ENCODE measurements around the gene FCN1. TPM values are rescaled to one million over a fixed set of nuclear protein-coding genes. Genes with fewer than 3 reads are reported as not detected.

The FCN1 gene
- total RNA-seq, 4 donors from 2014 or later = 0.46 to 3.4 (median 1.6) TPM

DNA sequence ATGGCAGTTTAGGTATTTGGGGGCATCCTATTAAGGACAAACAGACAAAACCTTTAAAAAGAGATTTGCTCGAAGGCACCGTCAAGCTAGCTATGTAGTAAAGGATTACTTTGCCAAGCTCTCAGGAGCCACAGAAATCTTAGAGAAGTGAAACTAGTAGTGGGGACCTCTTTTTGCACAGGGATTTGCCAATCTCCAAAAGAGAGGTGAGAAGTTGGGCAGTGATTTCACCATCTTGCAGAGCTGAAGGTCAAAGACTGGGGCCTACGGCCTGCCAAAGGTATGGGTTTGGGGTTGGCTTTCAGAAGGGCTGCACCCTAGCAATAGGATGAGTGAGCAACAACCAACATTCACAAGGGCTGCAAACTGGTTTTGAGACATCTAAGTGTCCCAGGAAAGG, 1.6 kb upstream of the FCN1 start:
- no peaks in the 10 kb centered on the region for H3K9me3 ChIP-seq

DNA sequence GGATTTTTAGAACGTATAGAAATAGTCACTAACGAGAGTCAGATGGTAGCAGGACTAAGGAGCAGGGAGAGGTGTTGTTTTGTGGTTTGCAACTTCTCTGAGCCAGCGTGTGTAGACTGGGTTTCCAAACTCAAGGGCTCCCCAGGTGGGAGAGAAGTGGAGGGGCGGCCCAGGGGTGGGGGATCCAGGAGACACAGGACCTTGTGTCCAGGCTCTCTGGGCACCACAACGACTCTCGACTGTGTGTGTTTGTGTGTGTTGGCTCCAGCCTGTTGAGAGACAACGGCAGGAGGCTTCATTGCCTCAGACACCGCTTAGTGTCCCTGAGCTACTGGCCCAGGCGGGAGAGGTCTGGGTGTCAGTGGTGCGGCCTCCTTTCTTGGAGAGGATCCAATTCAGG, 934 bp upstream of the FCN1 start:
- no peak for ATAC-seq
- no peak for TF ChIP-seq POLR2A (IDR thresholded peaks at IDR 0.05)
- TF ChIP-seq, protein P1, sequence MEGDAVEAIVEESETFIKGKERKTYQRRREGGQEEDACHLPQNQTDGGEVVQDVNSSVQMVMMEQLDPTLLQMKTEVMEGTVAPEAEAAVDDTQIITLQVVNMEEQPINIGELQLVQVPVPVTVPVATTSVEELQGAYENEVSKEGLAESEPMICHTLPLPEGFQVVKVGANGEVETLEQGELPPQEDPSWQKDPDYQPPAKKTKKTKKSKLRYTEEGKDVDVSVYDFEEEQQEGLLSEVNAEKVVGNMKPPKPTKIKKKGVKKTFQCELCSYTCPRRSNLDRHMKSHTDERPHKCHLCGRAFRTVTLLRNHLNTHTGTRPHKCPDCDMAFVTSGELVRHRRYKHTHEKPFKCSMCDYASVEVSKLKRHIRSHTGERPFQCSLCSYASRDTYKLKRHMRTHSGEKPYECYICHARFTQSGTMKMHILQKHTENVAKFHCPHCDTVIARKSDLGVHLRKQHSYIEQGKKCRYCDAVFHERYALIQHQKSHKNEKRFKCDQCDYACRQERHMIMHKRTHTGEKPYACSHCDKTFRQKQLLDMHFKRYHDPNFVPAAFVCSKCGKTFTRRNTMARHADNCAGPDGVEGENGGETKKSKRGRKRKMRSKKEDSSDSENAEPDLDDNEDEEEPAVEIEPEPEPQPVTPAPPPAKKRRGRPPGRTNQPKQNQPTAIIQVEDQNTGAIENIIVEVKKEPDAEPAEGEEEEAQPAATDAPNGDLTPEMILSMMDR (IDR thresholded peaks at IDR 0.05 in 4 of 5, conservative IDR thresholded peaks at IDR 0.05 in 1 of 5) = no peak
- intact Hi-C loops (cut with DNase I; ENCODE audit: low total_unique reads) = no loop called here

More for the DNA sequence above, 1.6 kb upstream of the FCN1 start:
- Histone ChIP-seq H3K4me1 (no peaks in the 10 kb centered on the region), H3K27me3 (peaks cover 0 to 6% (median 0%) of the 10 kb centered on the region in 3 donors), H3K4me3 (no peak overlapping the region), H3K36me3 (no peaks in the 10 kb centered on the region), H3K27ac (no peak overlapping the region)
- TF ChIP-seq POLR2A (IDR thresholded peaks at IDR 0.05) = no peak
- TF ChIP-seq, protein P1 (IDR thresholded peaks at IDR 0.05 in 4 of 5, conservative IDR thresholded peaks at IDR 0.05 in 1 of 5) = no peak
- in situ Hi-C loops (cut with MboI; ENCODE audit: low sequenced_read_pairs in 4 of 4) (no loop called here), intact Hi-C loops (cut with DNase I; ENCODE audit: low total_unique reads) (no loop called here)
- no peak for DNase-seq
- no peak for ATAC-seq

DNA sequence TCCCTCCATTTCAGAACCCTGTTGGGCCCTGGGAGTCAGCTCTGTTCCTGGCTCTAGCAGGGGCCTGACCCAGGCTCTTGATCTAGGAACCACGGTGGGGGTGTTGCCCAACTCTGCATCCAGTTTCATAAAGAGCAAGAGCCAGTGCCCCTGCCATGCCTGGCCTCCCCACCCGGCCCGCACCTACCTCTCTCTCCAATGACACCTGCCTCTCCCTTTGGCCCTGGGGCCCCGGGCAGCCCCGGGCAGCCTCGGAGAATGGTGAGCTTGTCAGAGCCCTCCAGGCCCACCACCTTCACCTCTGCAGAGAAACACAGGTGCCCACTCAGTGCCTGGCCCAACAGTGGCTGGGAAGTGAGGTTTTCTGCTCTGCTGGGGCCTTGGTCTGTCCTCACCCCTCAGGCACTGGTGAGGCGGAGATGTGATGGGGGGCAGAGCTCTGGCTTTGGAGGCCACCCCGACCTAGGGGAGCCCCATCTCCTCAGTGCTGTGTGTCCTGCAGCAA, 1.5 kb downstream of the FCN1 start:
- H3K36me3 ChIP-seq = no peaks in the 10 kb centered on the region
- TF ChIP-seq, protein P1 (IDR thresholded peaks at IDR 0.05 in 4 of 5, conservative IDR thresholded peaks at IDR 0.05 in 1 of 5) = no peak
- no peak for TF ChIP-seq POLR2A (IDR thresholded peaks at IDR 0.05)
- DNase-seq (no peak), ATAC-seq (no peak)
- in situ Hi-C loops (cut with MboI; ENCODE audit: low sequenced_read_pairs in 4 of 4) = no loop called here
- intact Hi-C loops (cut with DNase I; ENCODE audit: low total_unique reads) = no loop called here
- H3K4me1 ChIP-seq = no peaks in the 10 kb centered on the region
- no peaks in the 10 kb centered on the region for H3K9me3 ChIP-seq
- peaks cover 0 to 6% (median 3%) of the 10 kb centered on the region in 3 donors for H3K27me3 ChIP-seq
- H3K27ac ChIP-seq = no peak overlapping the region
- H3K4me3 ChIP-seq = no peak overlapping the region

More for the DNA sequence above, 934 bp upstream of the FCN1 start:
- Histone ChIP-seq H3K27me3 (peaks cover 0 to 6% (median 0%) of the 10 kb centered on the region in 3 donors), H3K4me3 (no peak overlapping the region), H3K4me1 (no peaks in the 10 kb centered on the region), H3K27ac (no peak overlapping the region), H3K36me3 (no peaks in the 10 kb centered on the region), H3K9me3 (no peaks in the 10 kb centered on the region)
- in situ Hi-C loops (cut with MboI; ENCODE audit: low sequenced_read_pairs in 4 of 4) = no loop called here
- no peak for DNase-seq

DNA sequence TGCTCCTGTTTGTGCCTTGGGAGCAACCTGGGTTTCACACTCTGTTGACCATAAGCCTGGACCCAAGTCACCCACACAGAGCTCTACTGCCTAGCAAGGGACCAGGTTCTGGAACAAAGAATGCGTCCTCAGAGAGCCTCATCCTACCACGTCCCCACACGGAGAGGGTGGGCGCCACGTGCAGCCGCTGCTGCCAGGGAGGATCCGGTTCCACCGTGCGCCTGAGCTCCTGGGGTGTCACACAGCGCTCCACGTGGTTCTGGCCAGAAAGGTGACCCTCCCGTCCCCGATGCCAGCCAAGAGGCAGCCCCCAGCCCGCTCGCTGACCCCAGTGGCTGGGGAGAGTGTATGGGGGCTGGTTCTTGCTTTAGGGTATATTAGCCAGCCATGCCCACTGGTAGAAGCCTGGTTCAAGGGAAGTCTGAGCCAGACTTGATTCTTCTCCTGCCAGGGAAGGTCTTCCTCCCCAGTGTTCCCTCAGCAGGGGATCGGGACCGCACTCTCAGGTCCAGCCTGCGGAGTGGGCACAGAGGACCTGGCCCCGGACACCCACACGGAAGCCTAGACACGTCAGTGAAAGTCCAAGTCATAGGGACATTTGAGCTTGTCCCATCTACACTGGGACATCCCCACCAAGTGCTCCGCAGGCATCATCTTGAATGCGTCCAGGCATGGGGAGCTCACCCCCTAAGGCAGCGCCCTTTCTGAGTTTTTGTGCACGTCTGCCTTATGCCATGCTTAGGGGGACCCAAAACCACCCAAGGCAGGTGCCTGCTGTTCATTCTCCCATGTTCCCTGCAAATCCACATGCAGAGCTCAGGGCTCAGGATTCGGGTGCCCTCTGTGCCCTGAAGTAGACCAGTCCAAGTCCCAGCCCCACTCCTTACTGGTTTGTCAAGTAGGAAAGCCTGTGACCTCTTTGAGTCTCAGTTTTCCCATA, 2.4 kb downstream of the FCN1 start:
- Histone ChIP-seq H3K36me3 (no peaks in the 10 kb centered on the region), H3K27me3 (peaks cover 0 to 6% (median 3%) of the 10 kb centered on the region in 3 donors), H3K4me1 (no peaks in the 10 kb centered on the region), H3K27ac (no peak overlapping the region), H3K9me3 (no peaks in the 10 kb centered on the region), H3K4me3 (no peak overlapping the region)
- no peak for ATAC-seq
- intact Hi-C loops (cut with DNase I; ENCODE audit: low total_unique reads) = no loop called here
- no peak for TF ChIP-seq POLR2A (IDR thresholded peaks at IDR 0.05)
- TF ChIP-seq, protein P1 (IDR thresholded peaks at IDR 0.05 in 4 of 5, conservative IDR thresholded peaks at IDR 0.05 in 1 of 5) = no peak
- in situ Hi-C loops (cut with MboI; ENCODE audit: low sequenced_read_pairs in 4 of 4) = no loop called here
- no peak for DNase-seq
